Ramos (cell line): Measurements from ENCODE around the gene JPT2.

Experiments used
- in situ Hi-C: fragments of 300-500 bp; cut with MboI; formaldehyde crosslinking; loops from one replicate; pipeline ENCODE4 v1.14.3; 2022; ENCODE audit warnings: low sequenced_read_pairs; ENCODE audit not compliant: unreplicated experiment

The JPT2 gene

DNA sequence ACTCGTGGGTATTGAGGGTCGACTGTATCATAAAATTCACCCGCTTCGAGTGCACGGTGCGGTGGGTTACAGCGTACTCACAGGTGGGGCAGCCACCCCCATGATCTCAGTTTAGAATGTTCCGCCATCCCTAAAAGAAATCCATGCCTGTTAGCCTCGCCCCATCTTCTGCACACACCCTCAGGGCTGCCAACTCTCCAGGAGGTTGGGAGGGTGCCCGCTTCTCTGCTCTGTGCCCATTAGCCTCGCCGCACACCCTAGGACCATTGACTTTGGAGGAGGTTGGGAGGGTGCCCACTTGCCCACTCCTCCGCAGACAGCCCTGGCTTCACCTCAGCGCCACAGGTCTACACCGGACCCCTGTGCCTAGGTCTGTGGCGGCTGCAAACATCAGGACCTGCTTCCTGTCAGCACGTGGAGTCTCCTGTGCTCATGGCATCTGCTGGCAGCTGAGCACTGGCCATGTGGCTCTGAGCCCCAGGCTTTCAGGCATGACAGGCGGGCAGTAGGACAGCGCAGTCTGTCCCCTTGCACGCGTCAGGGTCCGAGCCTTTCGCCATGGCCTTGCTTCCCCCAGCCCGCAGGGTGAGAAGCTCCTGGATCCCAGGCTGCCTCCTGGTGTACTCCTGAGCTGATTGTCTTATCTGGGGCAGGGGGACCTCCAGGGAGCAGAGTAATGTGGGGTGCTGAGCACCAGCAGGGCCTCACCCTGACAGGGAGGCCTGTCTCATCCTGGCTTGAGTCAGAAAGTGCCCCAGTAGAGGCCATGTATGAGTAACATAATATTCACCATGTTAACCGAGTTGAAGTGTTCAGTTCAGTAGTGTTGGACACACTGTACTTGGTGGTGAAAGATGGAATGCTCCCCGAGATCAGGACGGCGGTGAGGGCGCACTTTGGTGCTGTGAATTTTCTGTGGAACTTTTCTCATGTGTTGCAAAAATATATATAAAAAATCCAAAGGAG lies 71.4 kb downstream of the JPT2 start:
- in situ Hi-C loops, result no loop called here
